ENCODE measurements around the gene FEM1A.
"Not testable (repeated sequence)": the region's sequence is repeated elsewhere in the genome, so short reads cannot be mapped to it uniquely, and the experiment has no call there.

The FEM1A gene

GRCh38 chr19:4775627-4776152 is 15.8 kb upstream of the FEM1A start:
- DNase-seq, result no peak

GRCh38 chr19:4776436-4777211 is 14.9 kb upstream of the FEM1A start:
- no peak for DNase-seq

GRCh38 chr19:4778124-4778523 is 13.4 kb upstream of the FEM1A start:
- DNase-seq, result not testable (repeated sequence)

GRCh38 chr19:4780860-4781259 is 10.7 kb upstream of the FEM1A start:
- no peak for DNase-seq

- no peak for DNase-seq
Observed at GRCh38 chr19:4781801-4782200, 9.7 kb upstream of the FEM1A start.

- DNase-seq, result not testable (repeated sequence)
Observed at GRCh38 chr19:4786412-4787016, 5.0 kb upstream of the FEM1A start.

- not testable (repeated sequence) for DNase-seq
Observed at GRCh38 chr19:4792019-4792865, 708 bp downstream of the FEM1A start.

- DNase-seq, result not testable (repeated sequence)
Observed at GRCh38 chr19:4792866-4793195, 1.3 kb downstream of the FEM1A start.

GRCh38 chr19:4793278-4793677 is 1.7 kb downstream of the FEM1A start:
- DNase-seq, result not testable (repeated sequence)

- DNase-seq, result no peak
Observed at GRCh38 chr19:4794971-4795370, 3.4 kb downstream of the FEM1A start.

- no peak for DNase-seq
Observed at GRCh38 chr19:4795400-4795799, 3.9 kb downstream of the FEM1A start.

GRCh38 chr19:4800591-4801081 is 9.1 kb downstream of the FEM1A start:
- DNase-seq, result no peak

- no peak for DNase-seq
Observed at GRCh38 chr19:4801085-4801619, 9.6 kb downstream of the FEM1A start.

GRCh38 chr19:4802711-4803110 is 11.2 kb downstream of the FEM1A start:
- DNase-seq, result no peak

GRCh38 chr19:4803736-4804695 is 12.5 kb downstream of the FEM1A start:
- DNase-seq, result peak; percentile 57

- DNase-seq, result not testable (repeated sequence)
Observed at GRCh38 chr19:4805140-4805539, 13.6 kb downstream of the FEM1A start.

- no peak for DNase-seq
Observed at GRCh38 chr19:4806384-4806783, 14.8 kb downstream of the FEM1A start.

GRCh38 chr19:4807188-4807587 is 15.7 kb downstream of the FEM1A start:
- DNase-seq, result no peak

GRCh38 chr19:4811328-4812131 is 20.0 kb downstream of the FEM1A start:
- peak; percentile 88 for DNase-seq

GRCh38 chr19:4814625-4815425 is 23.3 kb downstream of the FEM1A start:
- no peak for DNase-seq

Measured in effector CD4-positive, alpha-beta T cell (primary cell).